GM12878 (cell line): ENCODE measurements around the gene PLCD1. TPM values are rescaled to one million over a fixed set of nuclear protein-coding genes. Genes with fewer than 3 reads are reported as not detected.
"Not testable (repeated sequence)": the region's sequence is repeated elsewhere in the genome, so short reads cannot be mapped to it uniquely, and the experiment has no call there.

Experiments used
- ATAC-seq: fragments of 200-7000 bp; cut with Tn5 transposase; 3 replicates; pipeline ENCODE4 v1.9.1; 2020; ENCODE audit warnings: mild to moderate bottlenecking, moderate library complexity
- BruUV-seq: library from RNA; stranded (reverse); fragments of 400-500 nt; replicated peaks from 2 replicates; lab custom pipeline; 2021; lab: Mats Ljungman, UMichigan
- CTCF ChIA-PET: fragments of 300-600 bp; sonication (Branson Sonifier 250); formaldehyde crosslinking; extraction: SDS; loops from one replicate; lab custom pipeline; 2021; ENCODE audit warnings: inconsistent platforms; lab: Yijun Ruan, JAX
- POLR2A ChIA-PET: fragments of 350-600 bp; formaldehyde crosslinking; extraction: SDS; loops from one replicate; lab custom pipeline; 2021; ENCODE audit warnings: inconsistent platforms; lab: Charles Lee
- RAD21 ChIA-PET: fragments of 300-600 bp; sonication (Branson Sonifier 250); formaldehyde crosslinking; loops from one replicate; lab custom pipeline; 2023; ENCODE audit warnings: antibody characterized with exemption; ENCODE audit not compliant: unreplicated experiment; lab: Charles Lee
- SMC1A ChIA-PET: fragments of 300-600 bp; sonication (Branson Sonifier 250); formaldehyde crosslinking; loops from one replicate; lab custom pipeline; 2023; ENCODE audit not compliant: unreplicated experiment, uncharacterized antibody; lab: Charles Lee
- DNase-seq: peaks from one replicate; pipeline ENCODE4 v3.0.0-alpha.2; 2011; ENCODE audit warnings: low read depth, low spot score
- FAIRE-seq: peaks from 3 replicates; lab custom pipeline; 2011; peaks lifted over from hg19 to GRCh38; lab: Jason Lieb, UNC
- H2AFZ ChIP-seq: 2 replicates; pipeline ENCODE4 v1.6.0; 2011; ENCODE audit warnings: low read depth, low read length, control low read depth; ENCODE audit not compliant: control insufficient read depth
- H3K27ac ChIP-seq: 2 replicates; pipeline ENCODE4 v1.5.1; 2011; ENCODE audit warnings: control low read depth; ENCODE audit not compliant: control insufficient read depth, insufficient read depth
- H3K27me3 ChIP-seq, 2 experiments: replicated peaks in 1 of 2; 2 replicates each; pipeline versions ENCODE4 v1.6.0 to v1.6.1; 2011; ENCODE audit warnings: low read length in 1 of 2; ENCODE audit not compliant: control insufficient read depth in 2 of 2, insufficient read depth in 2 of 2
- H3K36me3 ChIP-seq, 2 experiments: 2 replicates each; pipeline ENCODE4 v1.5.1; 2011; ENCODE audit warnings: low read length in 1 of 2; ENCODE audit not compliant: control insufficient read depth in 2 of 2, insufficient read depth in 2 of 2
- H3K4me1 ChIP-seq: 2 replicates; pipeline ENCODE4 v1.6.1; 2011; ENCODE audit warnings: mild to moderate bottlenecking, low read length, moderate library complexity, mixed read lengths; ENCODE audit not compliant: control insufficient read depth, insufficient read depth
- H3K4me2 ChIP-seq: 2 replicates; pipeline ENCODE4 v1.6.0; 2011; ENCODE audit warnings: control low read depth; ENCODE audit not compliant: control insufficient read depth, insufficient read depth
- H3K4me3 ChIP-seq: fragments of 200-600 bp; sonication (generic); 2 replicates; pipeline ENCODE4 v1.5.1; 2016
- H3K79me2 ChIP-seq: 2 replicates; pipeline ENCODE4 v1.6.0; 2011; ENCODE audit warnings: low read length; ENCODE audit not compliant: control insufficient read depth, insufficient read depth
- H3K9ac ChIP-seq: 2 replicates; pipeline ENCODE4 v1.8.0; 2011; ENCODE audit warnings: low read length, control low read depth, mixed read lengths; ENCODE audit not compliant: control insufficient read depth, insufficient read depth
- H3K9me3 ChIP-seq: replicated peaks from 3 replicates; pipeline ENCODE4 v1.5.1; 2011; ENCODE audit warnings: mild to moderate bottlenecking, low read length; ENCODE audit not compliant: control insufficient read depth, insufficient read depth
- H4K20me1 ChIP-seq: 2 replicates; pipeline ENCODE4 v1.6.0; 2011; ENCODE audit not compliant: control insufficient read depth, insufficient read depth
- CEBPZ ChIP-seq: fragments of 150-350 bp; IDR thresholded peaks from 2 replicates; pipeline ENCODE4 v1.6.1; 2016; ENCODE audit warnings: low read depth, low read length
- SMC3 ChIP-seq: IDR thresholded peaks from 2 replicates; pipeline ENCODE4 v1.6.1; 2011; ENCODE audit warnings: low read length, improper control_type of control experiment, borderline replicate concordance
- STAT3 ChIP-seq: IDR thresholded peaks from 2 replicates; pipeline ENCODE4 v1.6.1; 2011; ENCODE audit warnings: low read depth, low read length, improper control_type of control experiment
- whole genome bisulfite sequencing: methylation state at CpG from one replicate; pipeline ENCODE4 v1.1.6; 2016; ENCODE audit warnings: low lambda C conversion rate; ENCODE audit not compliant: insufficient replicate concordance, insufficient coverage; ENCODE audit errors: missing lambda C conversion rate; 5-methylcytosine and 5-hydroxymethylcytosine counted together
- in situ Hi-C: fragments of 300-500 bp; cut with MboI; formaldehyde crosslinking; loops from 9 replicates; pipeline ENCODE4 v1.14.3; 2018; ENCODE audit warnings: mixed read lengths
- intact Hi-C: fragments of 100-400 bp; cut with micrococcal nuclease; formaldehyde crosslinking; loops from one replicate; pipeline ENCODE4 v1.14.2; 2022; ENCODE audit not compliant: unreplicated experiment
- polyA plus RNA-seq, 11 experiments: library from polyadenylated mRNA; depleted of rRNA in 4 of 11; unstranded in 6 of 11; stranded (reverse) in 5 of 11; fragments of >200 nt; fragmentation: Nextera tagmentation in 4 of 11; fragmentation: Illumina TruSeq in 1 of 11; extraction: Ambion mirVana in 4 of 11; extraction: Trizol in 1 of 11; gene quantifications; 1 replicate in 1 of 11; 2 replicates in 10 of 11; pipeline versions ENCODE4 v1.2.1 to v1.2.3, GENCODE V29; 2011 to 2016; ENCODE audit warnings: inconsistent platforms in 2 of 11, missing spikeins in 2 of 11, low read depth in 1 of 11
- total RNA-seq, 4 experiments: library from RNA; depleted of rRNA in 3 of 4; stranded (reverse); fragments of >200 nt in 3 of 4; fragmentation: Illumina TruSeq in 1 of 4; extraction: Trizol in 1 of 4; gene quantifications; 2 replicates each; pipeline versions ENCODE4 v1.2.1 to v1.2.3, GENCODE V29; 2013 to 2021
- TF ChIP-seq, protein P1 (sequence below): fragments of 450-650 bp; IDR thresholded peaks from 2 replicates; pipeline ENCODE4 v1.6.1; 2017; ENCODE audit warnings: low read depth, mild to moderate bottlenecking, moderate library complexity

The PLCD1 gene
- total and polyA plus RNA-seq, 10 of the 15 experiments (the other 5 are each of a cell fraction or from before 2014, with no cell fraction given), result 0.20 to 3.9 (median 1.2) TPM; not detected in 1

GRCh38 chr3:37973246-37974054 is 56.0 kb downstream of the PLCD1 start (continued):
- TF ChIP-seq SMC3 (no peak), CEBPZ (no peak), STAT3 (no peak)
- TF ChIP-seq, protein P1, sequence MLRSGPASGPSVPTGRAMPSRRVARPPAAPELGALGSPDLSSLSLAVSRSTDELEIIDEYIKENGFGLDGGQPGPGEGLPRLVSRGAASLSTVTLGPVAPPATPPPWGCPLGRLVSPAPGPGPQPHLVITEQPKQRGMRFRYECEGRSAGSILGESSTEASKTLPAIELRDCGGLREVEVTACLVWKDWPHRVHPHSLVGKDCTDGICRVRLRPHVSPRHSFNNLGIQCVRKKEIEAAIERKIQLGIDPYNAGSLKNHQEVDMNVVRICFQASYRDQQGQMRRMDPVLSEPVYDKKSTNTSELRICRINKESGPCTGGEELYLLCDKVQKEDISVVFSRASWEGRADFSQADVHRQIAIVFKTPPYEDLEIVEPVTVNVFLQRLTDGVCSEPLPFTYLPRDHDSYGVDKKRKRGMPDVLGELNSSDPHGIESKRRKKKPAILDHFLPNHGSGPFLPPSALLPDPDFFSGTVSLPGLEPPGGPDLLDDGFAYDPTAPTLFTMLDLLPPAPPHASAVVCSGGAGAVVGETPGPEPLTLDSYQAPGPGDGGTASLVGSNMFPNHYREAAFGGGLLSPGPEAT, result no peak

GRCh38 chr3:37972056-37972455 is 57.4 kb downstream of the PLCD1 start:
- H3K9me3 ChIP-seq, in situ Hi-C loops, BruUV-seq, H3K27ac ChIP-seq, H4K20me1 ChIP-seq, H3K4me3 ChIP-seq, ATAC-seq, DNase-seq, H3K79me2 ChIP-seq, H3K4me2 ChIP-seq, H3K36me3 ChIP-seq, H2AFZ ChIP-seq, FAIRE-seq, H3K4me1 ChIP-seq, H3K9ac ChIP-seq, SMC1A ChIA-PET, POLR2A ChIA-PET, H3K27me3 ChIP-seq: not testable (repeated sequence)
- intact Hi-C loops, result loop anchor here (10.0 kb wide), 1 partner anchor 323 kb away; no protein-coding TSS in a partner anchor
- RAD21 ChIA-PET, result interaction anchor here (0.9 to 1.2 kb wide), 2 partner anchors 29 to 118 kb away, joined by 3 to 4 read pairs; no protein-coding TSS in a partner anchor
- CTCF ChIA-PET, result interaction anchor here (1.5 to 2.1 kb wide), 2 partner anchors 22 to 549 kb away, joined by 4 read pairs; no protein-coding TSS in a partner anchor
- WGBS, result 49% methylated on average over 8 of the region's 8 CpGs
